HG03025 (cell line): ENCODE data around the gene ADARB2.
"Not testable (repeated sequence)": the region's sequence is repeated elsewhere in the genome, so short reads cannot be mapped to it uniquely, and the experiment has no call there.

Experiments used
- ATAC-seq: cut with Tn5 transposase; IDR thresholded peaks from one replicate; pipeline ENCODE4 v1.9.1; 2021; ENCODE audit warnings: mild to moderate bottlenecking, moderate library complexity; ENCODE audit not compliant: unreplicated experiment, low FRiP score

The ADARB2 gene

GRCh38 chr10:1406132-1406966 lies 331.0 kb downstream of the ADARB2 start:
- no peak for ATAC-seq

- ATAC-seq: no peak
These were observed 332.7 kb downstream of the ADARB2 start for GRCh38 chr10:1404323-1405260.

GRCh38 chr10:1403508-1404322 lies 333.6 kb downstream of the ADARB2 start:
- ATAC-seq: no peak

GRCh38 chr10:1402816-1403507 lies 334.4 kb downstream of the ADARB2 start:
- ATAC-seq: no peak

- no peak for ATAC-seq
These were observed 335.1 kb downstream of the ADARB2 start for GRCh38 chr10:1402016-1402770.

GRCh38 chr10:1401071-1401965 lies 336.0 kb downstream of the ADARB2 start:
- no peak for ATAC-seq

- no peak for ATAC-seq
These were observed 336.9 kb downstream of the ADARB2 start for GRCh38 chr10:1400101-1401070.

GRCh38 chr10:1399431-1400100 lies 337.8 kb downstream of the ADARB2 start:
- ATAC-seq: no peak

- no peak for ATAC-seq
These were observed 338.5 kb downstream of the ADARB2 start for GRCh38 chr10:1398626-1399410.

- ATAC-seq: not testable (repeated sequence)
These were observed 339.2 kb downstream of the ADARB2 start for GRCh38 chr10:1398116-1398515.

GRCh38 chr10:1396297-1396635 lies 341.1 kb downstream of the ADARB2 start:
- ATAC-seq: no peak

GRCh38 chr10:1395481-1396296 lies 341.6 kb downstream of the ADARB2 start:
- ATAC-seq: no peak

- ATAC-seq: no peak
These were observed 342.3 kb downstream of the ADARB2 start for GRCh38 chr10:1395025-1395480.

GRCh38 chr10:1394155-1394912 lies 343.0 kb downstream of the ADARB2 start:
- ATAC-seq: no peak
